GM12874 (cell line): ENCODE measurements around the gene SS18.

ENCODE experiments used
- CTCF ChIP-seq: IDR thresholded peaks from 2 replicates; pipeline ENCODE4 v1.5.1; 2011; ENCODE audit warnings: low read depth, mild to moderate bottlenecking, control low read depth, low read length, moderate library complexity; ENCODE audit not compliant: insufficient read depth

SS18 gene

GRCh38 chr18:26059357-26059756, 31.1 kb downstream of the SS18 start:
- TF ChIP-seq CTCF, result no peak

GRCh38 chr18:26057344-26057773, 33.1 kb downstream of the SS18 start:
- TF ChIP-seq CTCF, result no peak

- TF ChIP-seq CTCF, result no peak
These were observed 34.1 kb downstream of the SS18 start for GRCh38 chr18:26056291-26056690.

GRCh38 chr18:26052505-26052904, 37.9 kb downstream of the SS18 start:
- no peak for TF ChIP-seq CTCF

- no peak for TF ChIP-seq CTCF
These were observed 38.6 kb downstream of the SS18 start for GRCh38 chr18:26051843-26052242.

GRCh38 chr18:26046419-26047077, 43.9 kb downstream of the SS18 start:
- no peak for TF ChIP-seq CTCF

GRCh38 chr18:26044807-26045206, 45.6 kb downstream of the SS18 start:
- TF ChIP-seq CTCF, result no peak
